Osteoblast (primary cell): Measurements from ENCODE around the gene CIB4. TPM values are rescaled to one million over a fixed set of nuclear protein-coding genes. Genes with fewer than 3 reads are reported as not detected.

Source experiments
- DNase-seq: peaks from one replicate; pipeline ENCODE4 v3.0.0; 2011; ENCODE audit warnings: low spot score, mixed read lengths; ENCODE audit not compliant: insufficient read length; ENCODE audit errors: missing footprints
- H2AFZ ChIP-seq: 2 replicates; pipeline ENCODE4 v1.6.0; 2011; ENCODE audit warnings: mild to moderate bottlenecking, low read length
- H3K27ac ChIP-seq: 2 replicates; pipeline ENCODE4 v1.5.1; 2011; ENCODE audit warnings: mild to moderate bottlenecking, low read depth, low read length, moderate library complexity
- H3K27me3 ChIP-seq: 2 replicates; pipeline ENCODE4 v1.6.0; 2012; ENCODE audit warnings: mild to moderate bottlenecking, control low read depth, inconsistent platforms, low read length, moderate library complexity; ENCODE audit not compliant: insufficient read depth
- H3K36me3 ChIP-seq: 2 replicates; pipeline ENCODE4 v1.5.1; 2011; ENCODE audit warnings: mild to moderate bottlenecking, low read length, control low read depth, moderate library complexity; ENCODE audit not compliant: insufficient read depth
- H3K4me1 ChIP-seq: 2 replicates; pipeline ENCODE4 v1.5.1; 2011; ENCODE audit warnings: mild to moderate bottlenecking, low read length, control low read depth, moderate library complexity; ENCODE audit not compliant: insufficient read depth
- H3K4me2 ChIP-seq: 2 replicates; pipeline ENCODE4 v1.6.0; 2011; ENCODE audit warnings: mild to moderate bottlenecking, low read length; ENCODE audit not compliant: insufficient read depth
- H3K4me3 ChIP-seq: fragments of 200-600 bp; sonication (generic); 3 replicates; pipeline ENCODE4 v1.5.1; 2012; ENCODE audit warnings: mild to moderate bottlenecking, low read length, inconsistent platforms; ENCODE audit not compliant: insufficient read depth
- H3K79me2 ChIP-seq: 2 replicates; pipeline ENCODE4 v1.6.0; 2012; ENCODE audit warnings: mild to moderate bottlenecking, low read length, control low read depth, inconsistent platforms; ENCODE audit not compliant: insufficient read depth
- H3K9me3 ChIP-seq: 2 replicates; pipeline ENCODE4 v1.5.1; 2011; ENCODE audit warnings: low read depth, low read length, control low read depth
- H4K20me1 ChIP-seq: 2 replicates; pipeline ENCODE4 v1.6.0; 2012; ENCODE audit warnings: mild to moderate bottlenecking, low read length, control low read depth; ENCODE audit not compliant: insufficient read depth
- total RNA-seq: library from RNA; depleted of rRNA; stranded (reverse); fragments of >200 nt; gene quantifications from 2 replicates; pipeline ENCODE4 v1.2.3, GENCODE V29; 2012
- TF ChIP-seq, protein P1 (sequence below): IDR thresholded peaks from 2 replicates; pipeline ENCODE4 v1.5.1; 2011; ENCODE audit warnings: mild to moderate bottlenecking, low read depth, low read length, moderate library complexity; ENCODE audit errors: extremely low read depth

The CIB4 gene
- total RNA-seq, 1 donor, result not detected

- no peaks in the 10 kb centered on the region for H3K4me1 ChIP-seq
- no peak overlapping the region for H3K27ac ChIP-seq
- peaks cover 45% of the 10 kb centered on the region for H3K27me3 ChIP-seq
- DNase-seq, result peak; percentile 59
- H3K4me2 ChIP-seq, result no peak overlapping the region
- no peak overlapping the region for H2AFZ ChIP-seq
- no peaks in the 10 kb centered on the region for H3K36me3 ChIP-seq
- no peaks in the 10 kb centered on the region for H3K9me3 ChIP-seq
- H3K4me3 ChIP-seq, result no peak overlapping the region
- no peaks in the 10 kb centered on the region for H4K20me1 ChIP-seq
- TF ChIP-seq, protein P1, sequence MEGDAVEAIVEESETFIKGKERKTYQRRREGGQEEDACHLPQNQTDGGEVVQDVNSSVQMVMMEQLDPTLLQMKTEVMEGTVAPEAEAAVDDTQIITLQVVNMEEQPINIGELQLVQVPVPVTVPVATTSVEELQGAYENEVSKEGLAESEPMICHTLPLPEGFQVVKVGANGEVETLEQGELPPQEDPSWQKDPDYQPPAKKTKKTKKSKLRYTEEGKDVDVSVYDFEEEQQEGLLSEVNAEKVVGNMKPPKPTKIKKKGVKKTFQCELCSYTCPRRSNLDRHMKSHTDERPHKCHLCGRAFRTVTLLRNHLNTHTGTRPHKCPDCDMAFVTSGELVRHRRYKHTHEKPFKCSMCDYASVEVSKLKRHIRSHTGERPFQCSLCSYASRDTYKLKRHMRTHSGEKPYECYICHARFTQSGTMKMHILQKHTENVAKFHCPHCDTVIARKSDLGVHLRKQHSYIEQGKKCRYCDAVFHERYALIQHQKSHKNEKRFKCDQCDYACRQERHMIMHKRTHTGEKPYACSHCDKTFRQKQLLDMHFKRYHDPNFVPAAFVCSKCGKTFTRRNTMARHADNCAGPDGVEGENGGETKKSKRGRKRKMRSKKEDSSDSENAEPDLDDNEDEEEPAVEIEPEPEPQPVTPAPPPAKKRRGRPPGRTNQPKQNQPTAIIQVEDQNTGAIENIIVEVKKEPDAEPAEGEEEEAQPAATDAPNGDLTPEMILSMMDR, result no peak
- no peaks in the 10 kb centered on the region for H3K79me2 ChIP-seq
Observed at GRCh38 chr2:26650713-26651469, 9.7 kb upstream of the CIB4 start.

DNA sequence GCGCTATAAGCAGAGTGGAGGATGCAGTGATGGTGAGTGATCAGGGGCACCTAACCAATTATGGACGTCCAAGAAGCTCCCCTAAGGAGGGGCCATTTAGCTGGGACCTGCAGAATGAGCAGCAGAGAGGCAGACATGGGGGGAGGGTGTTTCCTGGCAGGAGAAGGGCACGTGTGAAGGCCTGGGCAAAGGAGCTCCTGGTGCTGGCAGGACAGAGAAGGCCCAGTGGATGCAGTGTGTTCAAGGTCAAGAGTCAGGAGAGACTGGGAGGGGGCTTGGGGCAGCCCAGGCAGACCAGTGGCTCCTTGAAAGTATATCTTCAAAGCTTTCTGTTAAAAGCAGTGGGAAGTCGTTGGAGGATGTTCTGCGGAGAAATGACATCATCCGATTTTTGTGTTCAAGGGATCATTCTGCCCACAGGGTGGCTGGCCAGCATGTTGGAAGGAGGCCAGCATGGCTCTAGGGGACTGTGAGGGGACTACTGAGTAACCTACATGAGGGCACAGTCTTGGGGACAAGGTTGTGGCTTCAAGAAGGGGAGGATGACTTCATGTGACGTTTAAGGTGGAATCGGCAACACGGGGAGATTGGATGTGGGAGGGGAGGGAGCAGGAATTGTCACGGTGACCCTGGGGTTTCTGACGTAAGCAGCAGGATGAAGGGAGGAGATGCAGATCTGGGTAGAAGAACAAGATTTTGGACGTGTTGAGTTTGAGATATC, 9.0 kb upstream of the CIB4 start:
- TF ChIP-seq, protein P1, result no peak
- H3K27me3 ChIP-seq, result peaks cover 53% of the 10 kb centered on the region
- no peak overlapping the region for H2AFZ ChIP-seq
- DNase-seq, result peak; percentile 13
- no peaks in the 10 kb centered on the region for H3K36me3 ChIP-seq
- no peak overlapping the region for H3K4me2 ChIP-seq
- no peaks in the 10 kb centered on the region for H4K20me1 ChIP-seq
- H3K79me2 ChIP-seq, result no peaks in the 10 kb centered on the region
- H3K4me1 ChIP-seq, result no peaks in the 10 kb centered on the region
- no peak overlapping the region for H3K4me3 ChIP-seq
- no peaks in the 10 kb centered on the region for H3K9me3 ChIP-seq
- H3K27ac ChIP-seq, result no peak overlapping the region

DNA sequence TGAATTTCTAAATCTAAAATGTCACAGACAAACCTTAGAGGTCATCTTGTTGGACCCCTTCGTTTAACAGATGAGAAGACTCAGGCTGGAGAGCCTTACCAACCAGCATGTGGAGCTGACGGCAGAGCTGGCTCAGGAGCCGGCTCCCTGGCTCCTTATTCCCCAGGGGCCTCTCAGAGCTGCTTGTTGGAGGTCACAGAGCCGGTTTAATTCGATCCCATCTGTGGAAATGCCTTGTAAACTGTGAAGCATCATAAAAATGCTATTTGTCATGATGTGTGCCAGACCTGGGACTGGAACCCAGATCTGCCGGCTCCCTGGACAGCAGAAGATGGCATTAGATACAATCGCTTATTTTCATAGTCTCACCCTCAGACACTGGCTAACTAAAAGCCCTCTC, 8.2 kb upstream of the CIB4 start:
- H3K27me3 ChIP-seq, result peaks cover 59% of the 10 kb centered on the region
- H3K4me1 ChIP-seq, result no peaks in the 10 kb centered on the region
- no peak overlapping the region for H2AFZ ChIP-seq
- H3K27ac ChIP-seq, result no peak overlapping the region
- no peak overlapping the region for H3K4me3 ChIP-seq
- no peaks in the 10 kb centered on the region for H4K20me1 ChIP-seq
- no peaks in the 10 kb centered on the region for H3K36me3 ChIP-seq
- no peaks in the 10 kb centered on the region for H3K9me3 ChIP-seq
- TF ChIP-seq, protein P1, result no peak
- DNase-seq, result peak; percentile 8
- no peak overlapping the region for H3K4me2 ChIP-seq
- H3K79me2 ChIP-seq, result no peaks in the 10 kb centered on the region

DNA sequence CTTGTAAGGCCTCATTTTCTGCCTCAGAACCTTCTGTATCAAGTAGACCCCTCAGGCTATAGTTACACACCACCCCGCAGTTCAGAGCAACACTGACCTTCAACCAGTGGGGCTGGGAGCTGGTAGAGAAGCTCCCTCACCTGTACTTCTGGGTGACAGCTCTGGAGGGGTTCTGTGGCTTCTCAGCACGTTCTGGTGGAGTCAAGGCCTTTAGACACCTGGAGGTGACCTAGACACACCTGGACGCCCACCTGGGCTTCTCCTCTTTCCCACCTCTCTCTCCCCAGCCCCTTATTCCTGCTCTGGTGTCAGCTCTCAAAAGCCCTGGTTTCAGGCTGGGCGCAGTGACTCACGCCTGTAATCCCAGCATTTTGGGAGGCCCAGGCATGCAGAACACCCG, 7.3 kb upstream of the CIB4 start:
- Histone ChIP-seq H4K20me1 (no peaks in the 10 kb centered on the region), H3K27me3 (peaks cover 62% of the 10 kb centered on the region), H3K9me3 (no peaks in the 10 kb centered on the region), H3K4me3 (no peak overlapping the region), H3K79me2 (no peaks in the 10 kb centered on the region), H3K4me2 (no peak overlapping the region), H3K27ac (no peak overlapping the region), H3K4me1 (no peaks in the 10 kb centered on the region), H3K36me3 (no peaks in the 10 kb centered on the region), H2AFZ (no peak overlapping the region)
- TF ChIP-seq, protein P1, result no peak
- DNase-seq, result no peak
